IMR-90 (cell line): ENCODE measurements around the gene SMC6. TPM values are rescaled to one million over a fixed set of nuclear protein-coding genes. Genes with fewer than 3 reads are reported as not detected.

Source experiments
- ATAC-seq: fragments of 200-7000 bp; cut with Tn5 transposase; 2 replicates; pipeline ENCODE4 v1.9.1; 2020; ENCODE audit warnings: low read depth, mild to moderate bottlenecking, moderate library complexity
- BruUV-seq: library from RNA; stranded (reverse); fragments of 400-500 nt; replicated peaks from 2 replicates; lab custom pipeline; 2021; lab: Mats Ljungman, UMichigan
- CTCF ChIA-PET: fragments of 300-600 bp; formaldehyde crosslinking; extraction: SDS; loops from one replicate; lab custom pipeline; 2021; ENCODE audit warnings: antibody characterized with exemption; lab: Yijun Ruan, JAX
- POLR2A ChIA-PET: fragments of 300-600 bp; sonication (Branson Sonifier 250); formaldehyde crosslinking; loops from one replicate; lab custom pipeline; 2022; ENCODE audit warnings: antibody characterized with exemption; ENCODE audit not compliant: unreplicated experiment; lab: Charles Lee
- DNase-seq: peaks from one replicate; pipeline ENCODE4 v3.0.0; 2013
- H2AFZ ChIP-seq: replicated peaks from 2 replicates; pipeline ENCODE3; 2013; ENCODE audit warnings: low read length, mild to moderate bottlenecking; ENCODE audit not compliant: poor library complexity
- H2AK5ac ChIP-seq: 2 replicates; pipeline ENCODE4 v1.6.1; 2013; ENCODE audit warnings: low read depth, low read length, inconsistent platforms
- H2AK9ac ChIP-seq: replicated peaks from 2 replicates; pipeline ENCODE3; 2013; ENCODE audit warnings: mild to moderate bottlenecking, low read depth, low read length, moderate library complexity; ENCODE audit not compliant: poor library complexity
- H2BK120ac ChIP-seq: 2 replicates; pipeline ENCODE4 v1.6.1; 2013; ENCODE audit warnings: low read depth, low read length, inconsistent platforms
- H2BK15ac ChIP-seq: 3 replicates; pipeline ENCODE4 v1.6.1; 2013; ENCODE audit warnings: low read depth, low read length, inconsistent platforms
- H2BK20ac ChIP-seq: 2 replicates; pipeline ENCODE4 v1.6.1; 2013; ENCODE audit warnings: low read depth, mild to moderate bottlenecking, inconsistent platforms, low read length, moderate library complexity
- H2BK5ac ChIP-seq: 2 replicates; pipeline ENCODE4 v1.6.1; 2013; ENCODE audit warnings: mild to moderate bottlenecking, low read depth, low read length, inconsistent platforms; ENCODE audit not compliant: poor library complexity, severe bottlenecking
- H3K14ac ChIP-seq: replicated peaks from 2 replicates; pipeline ENCODE4 v1.6.1; 2013; ENCODE audit warnings: low read depth, low read length, inconsistent platforms
- H3K18ac ChIP-seq: 2 replicates; pipeline ENCODE4 v1.6.1; 2013; ENCODE audit warnings: low read depth, low read length, control low read depth
- H3K23ac ChIP-seq: 2 replicates; pipeline ENCODE4 v1.6.1; 2013; ENCODE audit warnings: low read depth, low read length, inconsistent platforms
- H3K27ac ChIP-seq: 2 replicates; pipeline ENCODE4 v1.5.1; 2013; ENCODE audit warnings: mild to moderate bottlenecking, control low read depth, low read length; ENCODE audit not compliant: insufficient read depth
- H3K27me3 ChIP-seq: 2 replicates; pipeline ENCODE4 v1.6.1; 2013; ENCODE audit warnings: low read length; ENCODE audit not compliant: control insufficient read depth, insufficient read depth
- H3K36me3 ChIP-seq: 2 replicates; pipeline ENCODE4 v1.6.1; 2013; ENCODE audit warnings: low read length, mixed read lengths; ENCODE audit not compliant: control insufficient read depth, insufficient read depth
- H3K4ac ChIP-seq: 2 replicates; pipeline ENCODE4 v1.6.1; 2013; ENCODE audit warnings: low read depth, low read length, inconsistent platforms
- H3K4me1 ChIP-seq: 2 replicates; pipeline ENCODE4 v1.6.1; 2013; ENCODE audit warnings: low read length, mixed read lengths; ENCODE audit not compliant: control insufficient read depth, insufficient read depth
- H3K4me2 ChIP-seq: 2 replicates; pipeline ENCODE4 v1.6.1; 2013; ENCODE audit warnings: low read depth, mild to moderate bottlenecking, control low read depth, low read length, moderate library complexity
- H3K4me3 ChIP-seq: 2 replicates; pipeline ENCODE4 v1.5.1; 2013; ENCODE audit warnings: low read depth, mild to moderate bottlenecking, control low read depth, low read length, moderate library complexity; ENCODE audit not compliant: insufficient read depth
- H3K56ac ChIP-seq: 2 replicates; pipeline ENCODE4 v1.6.1; 2013; ENCODE audit warnings: low read length, inconsistent platforms; ENCODE audit not compliant: insufficient read depth; ENCODE audit errors: extremely low read depth
- H3K79me1 ChIP-seq, 2 experiments: 2 replicates each; pipeline ENCODE4 v1.6.1; 2013; ENCODE audit warnings: low read length in 2 of 2, inconsistent platforms in 1 of 2, low read depth in 1 of 2
- H3K9ac ChIP-seq: 2 replicates; pipeline ENCODE4 v1.6.1; 2013; ENCODE audit warnings: low read depth, low read length, control low read depth
- H3K9me1 ChIP-seq: 2 replicates; pipeline ENCODE4 v1.6.1; 2013; ENCODE audit warnings: low read length, inconsistent platforms; ENCODE audit not compliant: insufficient read depth
- H3K9me3 ChIP-seq: 2 replicates; pipeline ENCODE4 v1.6.1; 2013; ENCODE audit warnings: low read length; ENCODE audit not compliant: control insufficient read depth, insufficient read depth
- H4K20me1 ChIP-seq: 2 replicates; pipeline ENCODE4 v1.6.1; 2013; ENCODE audit warnings: low read length, inconsistent platforms; ENCODE audit not compliant: insufficient read depth
- H4K5ac ChIP-seq: 2 replicates; pipeline ENCODE4 v1.6.1; 2013; ENCODE audit warnings: mild to moderate bottlenecking, low read depth, low read length, control low read depth
- H4K8ac ChIP-seq, 2 experiments: 2 replicates each; pipeline ENCODE4 v1.6.1; 2013; ENCODE audit warnings: low read depth in 2 of 2, low read length in 2 of 2, control low read depth in 1 of 2, inconsistent platforms in 1 of 2
- H4K91ac ChIP-seq: 2 replicates; pipeline ENCODE4 v1.6.1; 2013; ENCODE audit warnings: low read depth, low read length, inconsistent platforms; ENCODE audit not compliant: insufficient read depth
- CEBPB ChIP-seq: IDR thresholded peaks from 2 replicates; pipeline ENCODE4 v1.6.1; 2012; ENCODE audit warnings: low read depth, low read length, improper control_type of control experiment
- MAZ ChIP-seq: IDR thresholded peaks from 2 replicates; pipeline ENCODE4 v1.6.1; 2012; ENCODE audit warnings: low read depth, mild to moderate bottlenecking, low read length, improper control_type of control experiment, moderate library complexity, borderline replicate concordance
- WGBS, 2 experiments: methylation state at CpG; one replicate each; pipeline versions ENCODE4 v1.1.5 to v1.1.7; 2013; ENCODE audit warnings: missing lambda C conversion rate in 2 of 2; ENCODE audit not compliant: insufficient read length in 1 of 2; ENCODE audit errors: extremely low coverage in 2 of 2; 5-methylcytosine and 5-hydroxymethylcytosine counted together
- dilution Hi-C: fragments of 300-500 bp; cut with HindIII; formaldehyde crosslinking; loops from one replicate; pipeline ENCODE4 v1.14.3; 2018; ENCODE audit warnings: low sequenced_read_pairs; ENCODE audit not compliant: unreplicated experiment
- in situ Hi-C: fragments of 300-500 bp; cut with MboI; formaldehyde crosslinking; loops from 3 replicates; pipeline ENCODE4 v1.14.3; 2019; ENCODE audit warnings: low sequenced_read_pairs, inconsistent platforms, mixed read lengths
- intact Hi-C: fragments of 100-400 bp; cut with micrococcal nuclease; formaldehyde crosslinking; loops from 2 replicates; pipeline ENCODE4 v1.10.0; 2022
- polyA plus RNA-seq, 3 experiments: library from polyadenylated mRNA; depleted of rRNA; stranded (reverse); fragments of >200 nt; gene quantifications; 2 replicates each; pipeline ENCODE4 v1.2.3, GENCODE V29; 2012; ENCODE audit warnings: low replicate concordance in 1 of 3
- total RNA-seq: library from RNA; depleted of rRNA; stranded (reverse); fragments of >200 nt; gene quantifications from 2 replicates; pipeline ENCODE4 v1.2.3, GENCODE V29; 2012

Gene SMC6
- total and polyA plus RNA-seq, 2 of the 4 experiments (the other 2 are of a cell fraction) = 6.5 to 10.4 TPM

GRCh38 chr2:17762451-17762850, 8.8 kb upstream of the SMC6 start:
- dilution Hi-C loops = no loop called here
- POLR2A ChIA-PET = no interaction called here
- no CpG with 5 or more reads among the region's 1 CpG for WGBS, 2 experiments
- H2BK5ac ChIP-seq = no peak overlapping the region
- no peak overlapping the region for H2BK120ac ChIP-seq
- no peak overlapping the region for H4K91ac ChIP-seq
- H3K56ac ChIP-seq = no peak overlapping the region
- no peaks in the 10 kb centered on the region for H3K9me3 ChIP-seq
- H3K4me1 ChIP-seq = no peaks in the 10 kb centered on the region
- intact Hi-C loops = no loop called here
- ATAC-seq = no peak
- H3K9me1 ChIP-seq = no peaks in the 10 kb centered on the region; the same call in 1 of the 2 replicates
- H3K23ac ChIP-seq = no peak overlapping the region
- H2BK15ac ChIP-seq = no peak overlapping the region
- no peak for DNase-seq
- H3K27ac ChIP-seq = no peak overlapping the region
- no peak overlapping the region for H4K8ac ChIP-seq
- H3K27me3 ChIP-seq = no peaks in the 10 kb centered on the region
- CTCF ChIA-PET = interaction anchor here (0.6 kb wide), 1 partner anchor 51 kb away, joined by 4 read pairs; no protein-coding TSS in a partner anchor
- H3K4me2 ChIP-seq = no peak overlapping the region
- H2AK9ac ChIP-seq = no peak overlapping the region
- TF ChIP-seq MAZ = no peak
- TF ChIP-seq CEBPB = peak; percentile 72
- no peak overlapping the region for H2BK20ac ChIP-seq
- no peaks in the 10 kb centered on the region for H4K20me1 ChIP-seq
- H3K14ac ChIP-seq = no peak overlapping the region
- H3K36me3 ChIP-seq = no peaks in the 10 kb centered on the region; the same call in 1 of the 2 replicates
- H3K4ac ChIP-seq = no peak overlapping the region
- H2AFZ ChIP-seq = no peak overlapping the region
- in situ Hi-C loops = no loop called here
- no peak overlapping the region for H3K9ac ChIP-seq
- H3K18ac ChIP-seq = no peak overlapping the region
- H3K4me3 ChIP-seq = no peak overlapping the region
- H4K5ac ChIP-seq = no peak overlapping the region
- H2AK5ac ChIP-seq = no peak overlapping the region
- H3K79me1 ChIP-seq = peaks cover 8 to 13% of the 10 kb centered on the region in 2 experiments; a peak in 3 of 4 replicates
- no TSS peak for BruUV-seq
